GM19043 (cell line): ENCODE data around the gene CXCL12.

Experiments used
- ATAC-seq: cut with Tn5 transposase; IDR thresholded peaks from one replicate; pipeline ENCODE4 v1.9.1; 2021; ENCODE audit warnings: low read depth; ENCODE audit not compliant: unreplicated experiment

Gene CXCL12

DNA sequence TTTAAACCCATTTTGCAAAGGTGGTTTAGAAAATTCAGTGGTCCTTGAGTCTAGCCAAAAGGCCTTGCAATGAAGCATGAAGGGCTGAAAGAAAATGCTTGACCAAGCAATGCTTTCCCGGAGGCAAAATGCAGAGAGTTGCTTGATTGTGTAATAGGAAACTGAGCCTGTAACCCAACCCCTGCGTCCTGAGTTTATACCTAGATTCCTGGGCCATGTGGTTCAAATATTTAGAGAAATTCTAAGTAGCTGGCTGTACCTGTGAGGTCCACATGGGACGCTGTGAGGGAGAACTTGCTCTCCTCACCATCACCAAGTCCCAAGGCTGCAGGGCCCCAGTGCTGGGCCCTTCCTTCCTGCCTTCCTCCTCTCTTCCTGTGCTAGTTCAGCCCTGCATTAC lies 45.7 kb downstream of the CXCL12 start:
- ATAC-seq = no peak

DNA sequence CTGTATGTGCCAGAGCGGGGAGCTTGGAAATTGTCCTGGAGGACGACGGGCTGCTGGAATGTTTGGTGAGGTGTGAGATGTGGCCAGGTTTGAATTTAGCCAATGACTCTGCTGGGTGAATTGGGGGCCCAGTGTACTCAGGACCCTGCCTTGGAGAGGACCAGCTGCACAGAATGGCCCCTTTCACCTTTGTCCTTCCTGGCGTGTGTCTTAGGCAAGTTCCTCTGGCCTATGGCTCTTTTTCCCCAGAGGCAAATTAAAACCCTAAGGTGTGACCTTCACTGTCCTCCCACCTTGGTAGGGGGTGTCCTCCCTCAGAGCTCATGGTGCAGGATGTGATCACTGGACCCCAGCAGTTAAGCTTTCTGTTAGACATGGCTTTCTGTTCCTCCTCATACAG lies 47.8 kb downstream of the CXCL12 start:
- no peak for ATAC-seq

DNA sequence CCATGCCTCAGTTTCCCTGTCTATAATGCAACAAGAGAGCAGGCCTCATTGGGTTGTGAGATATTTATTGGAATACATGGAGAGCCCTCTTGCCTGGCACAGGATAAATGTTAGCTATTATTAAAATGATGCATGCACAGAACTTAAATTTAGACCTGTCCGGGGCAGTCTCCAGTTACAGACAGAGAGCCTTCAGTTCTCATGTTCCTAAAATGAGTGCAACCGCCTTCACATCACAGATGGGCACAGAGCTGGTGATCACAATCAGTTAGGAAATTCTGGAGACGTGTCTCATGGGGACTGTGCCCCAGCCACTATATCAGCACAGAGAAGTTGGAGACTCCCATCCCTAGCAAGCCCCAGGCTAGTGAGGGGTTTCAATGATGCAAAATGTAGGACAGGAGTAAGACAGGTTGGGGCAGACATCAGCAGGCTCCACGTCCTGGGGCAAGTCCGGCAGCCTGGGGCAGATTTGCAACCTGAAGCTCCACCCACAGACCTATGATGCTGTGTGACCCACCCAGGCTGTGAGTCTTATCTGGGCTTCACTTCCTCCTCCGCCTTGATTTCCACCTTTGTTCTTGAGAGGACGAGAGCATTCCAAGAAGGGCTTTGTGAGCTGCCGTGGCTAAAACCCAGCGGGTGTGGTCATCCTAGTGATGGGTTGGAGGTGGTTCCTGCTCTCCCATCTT lies 49.4 kb downstream of the CXCL12 start:
- ATAC-seq = no peak

DNA sequence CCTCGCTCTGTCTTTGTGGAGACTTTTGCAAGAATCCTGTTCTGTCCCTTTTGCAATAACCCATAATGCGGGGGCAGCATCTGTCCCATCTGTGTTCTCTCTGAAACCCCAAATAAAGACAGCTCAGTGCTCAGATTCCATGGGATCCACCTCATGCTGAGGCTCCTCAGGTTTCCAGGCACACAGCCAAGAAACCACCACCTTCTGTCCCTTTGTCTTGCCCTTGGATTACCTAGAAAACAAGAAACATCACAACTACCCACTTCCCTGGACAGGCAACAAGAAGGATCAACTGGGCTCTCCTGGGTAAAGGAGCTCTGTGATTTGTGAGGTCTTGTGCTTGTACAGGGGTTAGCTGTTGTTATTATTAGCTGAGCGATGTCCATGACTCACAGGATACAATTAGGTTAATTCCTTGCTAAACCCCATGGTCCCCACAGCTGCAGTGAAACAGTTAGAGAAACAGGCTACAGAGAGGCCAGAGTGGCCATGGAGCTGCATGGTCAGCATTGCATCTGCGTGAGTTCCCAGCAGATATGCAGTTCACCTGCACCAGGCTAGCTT lies 50.2 kb downstream of the CXCL12 start:
- ATAC-seq = no peak

DNA sequence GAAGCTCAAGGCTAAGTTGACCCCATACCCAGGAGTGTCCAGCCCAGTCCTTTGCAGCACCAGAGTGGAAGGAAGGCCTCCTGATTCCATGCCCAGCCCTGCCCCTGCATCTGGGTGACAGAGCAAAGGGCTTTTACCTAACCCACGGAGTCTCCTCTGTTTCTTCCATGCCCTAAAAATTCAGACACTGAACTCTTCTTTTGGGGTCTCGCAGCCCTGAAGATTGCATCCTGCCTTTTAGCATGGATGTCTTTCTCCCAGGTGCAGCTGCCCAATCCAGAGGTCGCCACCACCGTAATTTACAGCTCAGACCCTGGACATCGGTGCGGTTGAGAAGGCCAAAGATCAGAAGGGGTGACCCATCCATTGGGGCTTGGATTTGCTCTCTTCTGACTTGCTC lies 50.8 kb downstream of the CXCL12 start:
- ATAC-seq = no peak

DNA sequence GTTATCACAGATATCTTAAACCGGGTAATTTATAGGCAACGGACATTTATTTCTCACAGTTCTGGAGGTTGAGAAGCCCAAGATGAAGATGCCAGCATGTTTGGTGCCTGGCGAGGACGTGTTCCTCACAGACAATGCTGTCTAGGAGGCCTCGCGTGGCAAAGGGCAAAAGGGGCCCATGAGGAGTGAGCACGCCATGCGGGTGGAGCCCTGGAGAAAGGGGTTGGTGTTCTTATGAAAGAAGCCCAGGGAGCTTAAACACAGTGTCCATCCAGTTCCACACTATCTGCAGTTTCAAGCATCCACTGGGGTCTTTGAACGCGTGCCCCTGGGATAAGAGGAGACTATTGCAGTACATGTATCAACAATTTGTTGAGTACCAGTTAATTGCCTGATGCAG lies 51.4 kb downstream of the CXCL12 start:
- no peak for ATAC-seq

DNA sequence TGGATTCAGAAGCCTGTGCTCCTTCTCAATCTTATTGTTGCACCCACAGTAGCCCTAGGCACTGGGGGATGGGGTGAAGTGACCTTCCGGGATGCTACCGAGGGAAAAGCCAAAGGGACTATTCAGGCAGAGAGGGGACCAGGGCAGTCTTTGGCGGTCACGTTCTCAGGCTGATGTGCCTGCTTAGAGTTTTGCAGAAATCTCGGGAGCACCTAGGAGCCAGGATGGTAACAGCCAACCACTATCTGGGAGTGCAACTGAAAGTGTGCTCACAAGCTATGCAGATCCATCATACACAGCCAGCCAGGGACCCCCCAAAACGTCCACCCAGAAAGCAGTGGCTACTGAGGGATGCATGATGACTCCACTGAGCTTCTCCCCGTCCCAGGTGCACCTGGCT lies 52.4 kb downstream of the CXCL12 start:
- no peak for ATAC-seq

DNA sequence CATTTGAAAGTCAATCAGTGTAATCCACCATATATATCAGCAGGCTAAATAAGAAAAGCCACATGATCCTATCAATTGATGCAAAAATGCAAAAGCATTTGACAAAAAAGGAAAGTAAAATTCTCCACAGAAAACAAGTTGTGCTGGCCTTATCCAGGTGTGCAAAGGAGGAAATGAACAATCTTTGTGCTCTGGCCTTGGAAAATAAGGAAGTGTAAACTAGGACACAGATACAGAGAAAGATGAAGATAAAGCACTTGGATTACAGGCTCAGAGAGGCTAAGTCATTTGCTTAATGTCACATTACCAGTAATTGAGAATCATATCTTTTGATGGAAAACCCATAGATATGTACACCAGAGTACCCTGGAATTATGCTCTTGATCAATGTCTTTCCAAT lies 54.5 kb downstream of the CXCL12 start:
- ATAC-seq = no peak

DNA sequence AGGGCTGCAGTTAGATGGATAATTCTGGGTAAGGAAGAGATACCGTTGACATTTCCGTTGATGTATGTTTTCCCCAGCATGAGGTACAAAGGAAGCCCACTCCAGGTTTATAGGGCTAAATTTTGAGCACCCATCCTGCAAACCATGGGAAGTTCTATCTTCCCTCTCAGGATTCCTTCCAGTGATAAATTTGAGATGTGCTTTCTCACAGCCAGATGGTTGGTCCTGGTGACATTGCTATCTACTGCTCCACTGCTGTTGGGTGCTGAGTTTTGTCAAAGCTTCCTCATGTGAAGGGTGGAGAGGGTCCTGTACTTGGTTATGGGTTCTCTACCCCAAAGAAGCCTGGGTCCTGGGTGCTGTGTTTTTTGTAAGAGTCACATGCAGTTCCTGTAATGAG lies 57.4 kb downstream of the CXCL12 start:
- no peak for ATAC-seq
